Astrocyte of the spinal cord (primary cell): ENCODE data around the gene COPS3.

Experiments used
- DNase-seq: peaks from one replicate; pipeline ENCODE4 v3.0.0; 2011; ENCODE audit warnings: low read depth, low spot score
- H3K4me3 ChIP-seq: 2 replicates; pipeline ENCODE4 v1.5.1; 2011; ENCODE audit warnings: low read depth, mild to moderate bottlenecking, low read length, moderate library complexity
- CTCF ChIP-seq: IDR thresholded peaks from 2 replicates; pipeline ENCODE4 v1.5.1; 2012; ENCODE audit warnings: low read depth, mild to moderate bottlenecking, low read length, inconsistent platforms
- in situ Hi-C: cut with HindIII; loops from 2 replicates; pipeline ENCODE4 v1.10.0; 2017; ENCODE audit warnings: low sequenced_read_pairs

Gene COPS3

GRCh38 chr17:17213775-17214174 lies 67.3 kb downstream of the COPS3 start:
- in situ Hi-C loops: no loop called here
- H3K4me3 ChIP-seq: no peak overlapping the region
- DNase-seq: no peak
- no peak for TF ChIP-seq CTCF

- DNase-seq: no peak
- in situ Hi-C loops: no loop called here
- H3K4me3 ChIP-seq: no peak overlapping the region
- TF ChIP-seq CTCF: no peak
Observed at GRCh38 chr17:17207998-17208397, 73.0 kb downstream of the COPS3 start.

- no peak overlapping the region for H3K4me3 ChIP-seq
- in situ Hi-C loops: no loop called here
- TF ChIP-seq CTCF: no peak
- no peak for DNase-seq
Observed at GRCh38 chr17:17206913-17207335, 74.1 kb downstream of the COPS3 start.

GRCh38 chr17:17206124-17206912 lies 74.7 kb downstream of the COPS3 start, which contains the start of gene PLD6:
TSS of gene PLD6 (minus strand) at chr17:17206333. CDS start at chr17:17206286, 47 bp downstream.
- peak within 1 kb of the TSS; percentile 39 for H3K4me3 ChIP-seq
- DNase-seq: peak; percentile 34
- TF ChIP-seq CTCF: no peak
- in situ Hi-C loops: no loop called here

- H3K4me3 ChIP-seq: peak overlapping the region; percentile 39
- DNase-seq: peak; percentile 27
- no peak for TF ChIP-seq CTCF
- in situ Hi-C loops: no loop called here
Observed at GRCh38 chr17:17205368-17206123, 75.5 kb downstream of the COPS3 start.

- H3K4me3 ChIP-seq: peak overlapping the region; percentile 39
- no peak for DNase-seq
- in situ Hi-C loops: no loop called here
- no peak for TF ChIP-seq CTCF
Observed at GRCh38 chr17:17204635-17205231, 76.3 kb downstream of the COPS3 start.
